Hepatocyte (in vitro differentiated cells): Measurements from ENCODE around the gene BRS3. TPM values are rescaled to one million over a fixed set of nuclear protein-coding genes. Genes with fewer than 3 reads are reported as not detected.
"Not testable (repeated sequence)": the region's sequence is repeated elsewhere in the genome, so short reads cannot be mapped to it uniquely, and the experiment has no call there.

Experiments
- DNase-seq: peaks from one replicate; pipeline ENCODE4 v3.0.0-alpha.2; 2016; ENCODE audit warnings: low spot score
- H2AFZ ChIP-seq: fragments of 200-600 bp; sonication (generic); 2 replicates; pipeline ENCODE4 v1.6.0; 2016; ENCODE audit warnings: antibody characterized with exemption, mild to moderate bottlenecking
- H3K27ac ChIP-seq: fragments of 200-600 bp; sonication (generic); 2 replicates; pipeline ENCODE4 v1.5.1; 2016; ENCODE audit warnings: mild to moderate bottlenecking
- H3K27me3 ChIP-seq: fragments of 200-600 bp; sonication (generic); 2 replicates; pipeline ENCODE4 v1.6.1; 2016
- H3K36me3 ChIP-seq: fragments of 200-600 bp; sonication (generic); replicated peaks from 2 replicates; pipeline ENCODE4 v1.5.1; 2016; ENCODE audit warnings: low read depth; ENCODE audit not compliant: insufficient read depth
- H3K4me1 ChIP-seq: fragments of 200-600 bp; sonication (generic); 2 replicates; pipeline ENCODE4 v1.5.1; 2016; ENCODE audit warnings: mild to moderate bottlenecking, moderate library complexity; ENCODE audit not compliant: insufficient read depth
- H3K4me2 ChIP-seq: fragments of 200-600 bp; sonication (generic); 2 replicates; pipeline ENCODE4 v1.6.0; 2016
- H3K4me3 ChIP-seq: fragments of 200-600 bp; sonication (generic); 2 replicates; pipeline ENCODE4 v1.5.1; 2016; ENCODE audit warnings: mild to moderate bottlenecking
- H3K79me2 ChIP-seq: fragments of 200-600 bp; sonication (generic); 2 replicates; pipeline ENCODE4 v1.6.0; 2017; ENCODE audit warnings: mild to moderate bottlenecking
- H3K9me2 ChIP-seq: fragments of 200-600 bp; sonication (generic); replicated peaks from 2 replicates; pipeline ENCODE4 v1.6.0; 2017; ENCODE audit warnings: mild to moderate bottlenecking; ENCODE audit not compliant: insufficient read depth
- H3K9me3 ChIP-seq: fragments of 200-600 bp; sonication (generic); 2 replicates; pipeline ENCODE4 v1.5.1; 2016; ENCODE audit warnings: low read depth, mild to moderate bottlenecking
- H4K20me1 ChIP-seq: fragments of 200-600 bp; sonication (generic); 2 replicates; pipeline ENCODE4 v1.6.0; 2016; ENCODE audit warnings: mild to moderate bottlenecking; ENCODE audit not compliant: insufficient read depth, poor library complexity, severe bottlenecking
- EZH2 ChIP-seq: fragments of 200-600 bp; sonication (generic); IDR thresholded peaks from 2 replicates; pipeline ENCODE4 v1.6.1; 2016; ENCODE audit warnings: antibody characterized with exemption, mild to moderate bottlenecking, borderline replicate concordance
- EZH2phosphoT487 ChIP-seq: fragments of 200-600 bp; sonication (generic); IDR thresholded peaks from one replicate; pipeline ENCODE4 v1.6.1; 2018; ENCODE audit warnings: antibody characterized with exemption, mild to moderate bottlenecking, low read depth, moderate library complexity; ENCODE audit not compliant: unreplicated experiment, severe bottlenecking
- WGBS: methylation state at CpG from one replicate; pipeline ENCODE4 v1.1.6; 2016; ENCODE audit warnings: low lambda C conversion rate; ENCODE audit errors: missing lambda C conversion rate; 5-methylcytosine and 5-hydroxymethylcytosine counted together
- polyA plus RNA-seq: library from polyadenylated mRNA; unstranded; fragments of >200 nt; fragmentation: Nextera tagmentation; extraction: Ambion mirVana; gene quantifications from 2 replicates; pipeline ENCODE4 v1.2.1, GENCODE V29; 2016
- total RNA-seq: library from RNA; depleted of rRNA; stranded (reverse); fragments of >200 nt; gene quantifications from 2 replicates; pipeline ENCODE4 v1.2.3, GENCODE V29; 2014
- TF ChIP-seq, protein P1 (sequence below): fragments of 200-600 bp; sonication (generic); IDR thresholded peaks from 2 replicates; pipeline ENCODE4 v1.5.1; 2016; ENCODE audit warnings: antibody characterized with exemption, mild to moderate bottlenecking; ENCODE audit not compliant: poor library complexity

The BRS3 gene
- total RNA-seq (0.04 TPM in 1 of 2 replicates, not detected in the other), polyA plus RNA-seq (not detected in 2 replicates)

DNA sequence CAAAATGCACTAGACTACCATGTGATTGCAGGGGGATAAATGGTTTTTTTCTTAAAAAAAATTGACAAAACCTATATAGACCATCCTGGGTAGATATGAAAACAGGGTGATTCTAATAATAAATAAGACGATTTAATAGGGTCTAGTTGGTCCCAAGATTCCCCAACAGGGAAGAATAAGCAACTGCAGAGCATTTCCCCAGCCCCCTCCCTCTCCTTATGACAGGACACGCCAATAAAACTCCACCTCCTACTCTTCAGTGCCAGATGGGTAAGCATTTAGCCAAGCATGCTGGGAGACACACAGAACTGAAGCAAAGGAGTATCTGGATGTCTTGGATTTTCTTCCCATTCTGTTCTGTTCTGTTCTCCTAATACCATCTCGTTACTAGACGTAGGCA is at the start of gene BRS3:
BRS3 (plus strand) TSS at position 301 of the 400 bp plus-strand sequence. CDS start 168 bp downstream, outside the sequence.
- no peaks in the 10 kb centered on the region for H3K9me2 ChIP-seq
- H3K4me1 ChIP-seq, result no peaks in the 10 kb centered on the region
- DNase-seq, result no peak
- TF ChIP-seq EZH2, result no peak
- TF ChIP-seq EZH2phosphoT487, result no peak
- TF ChIP-seq, protein P1, sequence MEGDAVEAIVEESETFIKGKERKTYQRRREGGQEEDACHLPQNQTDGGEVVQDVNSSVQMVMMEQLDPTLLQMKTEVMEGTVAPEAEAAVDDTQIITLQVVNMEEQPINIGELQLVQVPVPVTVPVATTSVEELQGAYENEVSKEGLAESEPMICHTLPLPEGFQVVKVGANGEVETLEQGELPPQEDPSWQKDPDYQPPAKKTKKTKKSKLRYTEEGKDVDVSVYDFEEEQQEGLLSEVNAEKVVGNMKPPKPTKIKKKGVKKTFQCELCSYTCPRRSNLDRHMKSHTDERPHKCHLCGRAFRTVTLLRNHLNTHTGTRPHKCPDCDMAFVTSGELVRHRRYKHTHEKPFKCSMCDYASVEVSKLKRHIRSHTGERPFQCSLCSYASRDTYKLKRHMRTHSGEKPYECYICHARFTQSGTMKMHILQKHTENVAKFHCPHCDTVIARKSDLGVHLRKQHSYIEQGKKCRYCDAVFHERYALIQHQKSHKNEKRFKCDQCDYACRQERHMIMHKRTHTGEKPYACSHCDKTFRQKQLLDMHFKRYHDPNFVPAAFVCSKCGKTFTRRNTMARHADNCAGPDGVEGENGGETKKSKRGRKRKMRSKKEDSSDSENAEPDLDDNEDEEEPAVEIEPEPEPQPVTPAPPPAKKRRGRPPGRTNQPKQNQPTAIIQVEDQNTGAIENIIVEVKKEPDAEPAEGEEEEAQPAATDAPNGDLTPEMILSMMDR, result no peak
- no peak within 1 kb of the TSS for H2AFZ ChIP-seq
- no peak within 1 kb of the TSS for H3K4me3 ChIP-seq
- H3K27ac ChIP-seq, result no peak within 1 kb of the TSS
- H3K9me3 ChIP-seq, result no peaks in the 10 kb centered on the region
- no peaks in the 10 kb centered on the region for H4K20me1 ChIP-seq
- no peaks in the 10 kb centered on the region for H3K36me3 ChIP-seq
- no peak within 1 kb of the TSS for H3K4me2 ChIP-seq
- H3K27me3 ChIP-seq, result peaks cover 12% of the 10 kb centered on the region
- WGBS, result 62% methylated on average over 4 of the region's 4 CpGs
- no peaks in the 10 kb centered on the region for H3K79me2 ChIP-seq

GRCh38 chrX:136438192-136438591 is 49.6 kb upstream of the BRS3 start:
- Histone ChIP-seq H3K27ac (no peak overlapping the region), H2AFZ (no peak overlapping the region), H3K27me3 (no peaks in the 10 kb centered on the region), H3K4me1 (no peaks in the 10 kb centered on the region), H3K9me2 (no peaks in the 10 kb centered on the region), H4K20me1 (no peaks in the 10 kb centered on the region), H3K4me2 (no peak overlapping the region), H3K4me3 (no peak overlapping the region), H3K9me3 (no peaks in the 10 kb centered on the region), H3K79me2 (no peaks in the 10 kb centered on the region), H3K36me3 (no peaks in the 10 kb centered on the region)
- TF ChIP-seq, protein P1, result no peak
- TF ChIP-seq EZH2, result no peak
- WGBS, result 79% methylated on average over 3 of the region's 3 CpGs
- DNase-seq, result no peak

DNA sequence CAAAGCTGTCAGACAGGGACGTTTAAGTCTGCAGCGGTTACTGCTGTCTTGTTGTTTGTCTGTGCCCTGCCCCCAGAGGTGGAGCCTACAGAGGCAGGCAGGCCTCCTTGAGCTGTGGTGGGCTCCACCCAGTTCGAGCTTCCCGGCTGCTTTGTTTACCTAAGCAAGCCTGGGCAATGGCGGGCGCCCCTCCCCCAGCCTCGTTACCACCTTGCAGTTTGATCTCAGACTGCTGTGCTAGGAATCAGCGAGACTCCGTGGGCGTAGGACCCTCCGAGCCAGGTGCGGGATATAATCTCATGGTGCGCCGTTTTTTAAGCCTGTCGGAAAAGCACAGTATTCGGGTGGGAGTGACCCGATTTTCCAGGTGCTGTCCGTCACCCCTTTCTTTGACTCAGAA is 42.1 kb upstream of the BRS3 start:
- not testable (repeated sequence) for H2AFZ ChIP-seq, H3K4me2 ChIP-seq, H3K4me1 ChIP-seq, H3K36me3 ChIP-seq, H3K9me2 ChIP-seq, H4K20me1 ChIP-seq, H3K27me3 ChIP-seq, H3K4me3 ChIP-seq, H3K79me2 ChIP-seq, H3K27ac ChIP-seq, DNase-seq, H3K9me3 ChIP-seq
- WGBS, result 80% methylated on average over 17 of the region's 18 CpGs

DNA sequence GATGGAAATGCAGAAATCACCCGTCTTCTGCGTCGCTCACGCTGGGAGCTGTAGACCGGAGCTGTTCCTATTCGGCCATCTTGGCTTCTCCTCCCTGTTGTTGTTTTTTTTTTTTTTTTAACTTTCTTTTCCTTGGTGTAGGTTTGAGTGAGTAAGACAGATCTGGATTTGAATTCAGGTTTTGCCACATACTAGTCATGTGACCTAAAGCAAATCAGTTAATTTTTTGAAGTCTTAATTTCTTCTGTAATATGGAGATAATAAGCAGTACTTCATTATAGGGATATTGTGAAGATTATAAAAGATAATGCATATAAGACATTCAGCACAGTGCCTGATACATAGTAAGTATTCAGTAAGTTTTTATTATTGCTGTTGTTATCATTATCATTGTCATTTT is 41.5 kb upstream of the BRS3 start:
- Histone ChIP-seq H2AFZ (no peak overlapping the region), H3K4me1 (no peaks in the 10 kb centered on the region), H3K27me3 (no peaks in the 10 kb centered on the region), H3K79me2 (no peaks in the 10 kb centered on the region), H3K36me3 (no peaks in the 10 kb centered on the region), H3K27ac (no peak overlapping the region), H3K4me2 (no peak overlapping the region), H3K4me3 (no peak overlapping the region), H3K9me2 (no peaks in the 10 kb centered on the region), H4K20me1 (no peaks in the 10 kb centered on the region), H3K9me3 (no peaks in the 10 kb centered on the region)
- TF ChIP-seq, protein P1, result no peak
- TF ChIP-seq EZH2phosphoT487 (no peak), EZH2 (no peak)
- DNase-seq, result no peak
- WGBS, result 82% methylated on average over 6 of the region's 6 CpGs
